GM23338 (cell line): ENCODE data around the gene TCEAL8. TPM values are rescaled to one million over a fixed set of nuclear protein-coding genes. Genes with fewer than 3 reads are reported as not detected.
"Not testable (repeated sequence)": the region's sequence is repeated elsewhere in the genome, so short reads cannot be mapped to it uniquely, and the experiment has no call there.

ENCODE experiments used
- ATAC-seq: fragments of 200-7000 bp; cut with Tn5 transposase; 3 replicates; pipeline ENCODE4 v1.9.1; 2020
- DNase-seq: peaks from one replicate; pipeline ENCODE4 v3.0.0-alpha.2; 2015; ENCODE audit warnings: low spot score
- H2AFZ ChIP-seq: fragments of 200-600 bp; sonication (generic); 2 replicates; pipeline ENCODE4 v1.8.0; 2016; ENCODE audit warnings: antibody characterized with exemption, mild to moderate bottlenecking, moderate library complexity
- H3F3A ChIP-seq: fragments of 200-600 bp; sonication (generic); replicated peaks from 2 replicates; pipeline ENCODE4 v1.8.0; 2017; ENCODE audit warnings: antibody characterized with exemption, mixed run types, low read depth
- H3K27ac ChIP-seq: fragments of 200-600 bp; sonication (generic); 2 replicates; pipeline ENCODE4 v1.6.1; 2016; ENCODE audit warnings: low read depth
- H3K27me3 ChIP-seq: fragments of 200-600 bp; sonication (generic); 2 replicates; pipeline ENCODE4 v1.8.0; 2016; ENCODE audit warnings: mild to moderate bottlenecking, mixed run types, moderate library complexity; ENCODE audit not compliant: insufficient read depth
- H3K36me3 ChIP-seq: fragments of 200-600 bp; sonication (generic); 2 replicates; pipeline ENCODE4 v1.8.0; 2016; ENCODE audit warnings: mild to moderate bottlenecking; ENCODE audit not compliant: insufficient read depth
- H3K4me1 ChIP-seq: fragments of 200-600 bp; sonication (generic); 2 replicates; pipeline ENCODE4 v1.8.0; 2016; ENCODE audit warnings: mild to moderate bottlenecking, moderate library complexity; ENCODE audit not compliant: insufficient read depth
- H3K4me2 ChIP-seq: fragments of 200-600 bp; sonication (generic); 2 replicates; pipeline ENCODE4 v1.7.1; 2017; ENCODE audit warnings: mixed run types
- H3K4me3 ChIP-seq: fragments of 200-600 bp; sonication (generic); 2 replicates; pipeline ENCODE4 v1.6.1; 2016; ENCODE audit warnings: mixed run types
- H3K79me2 ChIP-seq: fragments of 200-600 bp; sonication (generic); replicated peaks from 2 replicates; pipeline ENCODE4 v1.8.0; 2017; ENCODE audit warnings: mild to moderate bottlenecking; ENCODE audit not compliant: insufficient read depth
- H3K9me2 ChIP-seq: fragments of 200-600 bp; sonication (generic); 2 replicates; pipeline ENCODE4 v1.8.0; 2017; ENCODE audit not compliant: insufficient read depth
- H4K20me1 ChIP-seq: fragments of 200-600 bp; sonication (generic); replicated peaks from 2 replicates; pipeline ENCODE4 v1.8.0; 2017; ENCODE audit warnings: mild to moderate bottlenecking; ENCODE audit not compliant: insufficient read depth
- H3K27ac Mint-ChIP-seq: 2 replicates; pipeline ENCODE4 v1.8.0; 2020; ENCODE audit warnings: inconsistent platforms, mild to moderate bottlenecking, moderate library complexity, mixed read lengths
- H3K27me3 Mint-ChIP-seq: 3 replicates; pipeline ENCODE4 v1.8.0; 2022; ENCODE audit warnings: low read depth, mild to moderate bottlenecking, moderate library complexity, mixed read lengths, inconsistent platforms; ENCODE audit not compliant: insufficient read depth, poor library complexity
- H3K36me3 Mint-ChIP-seq: 3 replicates; pipeline ENCODE4 v1.8.0; 2021; ENCODE audit warnings: low read depth, mild to moderate bottlenecking, inconsistent platforms, moderate library complexity, mixed read lengths
- H3K4me1 Mint-ChIP-seq: 3 replicates; pipeline ENCODE4 v1.8.0; 2020; ENCODE audit warnings: mild to moderate bottlenecking, inconsistent platforms, mixed read lengths
- H3K4me3 Mint-ChIP-seq: 3 replicates; pipeline ENCODE4 v1.8.0; 2021; ENCODE audit warnings: moderate library complexity, mild to moderate bottlenecking, inconsistent platforms, mixed read lengths
- H3K9me3 Mint-ChIP-seq: 3 replicates; pipeline ENCODE4 v1.8.0; 2020; ENCODE audit warnings: moderate library complexity, mild to moderate bottlenecking, inconsistent platforms, mixed read lengths
- CTCF ChIP-seq, 2 experiments: fragments of 200-600 bp in 1 of 2; sonication (generic) in 1 of 2; conservative IDR thresholded peaks; 2 replicates each; pipeline versions ENCODE4 v1.5.1 to v1.6.1; 2016 to 2017; ENCODE audit warnings: antibody characterized with exemption in 2 of 2, low read depth in 2 of 2, mild to moderate bottlenecking in 2 of 2, moderate library complexity in 1 of 2
- JUNB ChIP-seq: IDR thresholded peaks from one replicate; pipeline ENCODE4 v1.6.1; 2016; ENCODE audit warnings: antibody characterized with exemption; ENCODE audit not compliant: unreplicated experiment
- ZNF462 ChIP-seq: fragments of 250-450 bp; sonication (Bioruptor Pico); IDR thresholded peaks from 2 replicates; pipeline ENCODE4 v1.5.0; 2020; ENCODE audit warnings: mild to moderate bottlenecking, moderate library complexity
- polyA plus RNA-seq: library from polyadenylated mRNA; unstranded; fragments of >200 nt; fragmentation: Nextera tagmentation; extraction: Ambion mirVana; gene quantifications from 2 replicates; pipeline ENCODE4 v1.2.1, GENCODE V29; 2016
- total RNA-seq: library from RNA; depleted of rRNA; stranded (reverse); fragments of >200 nt; shearing (Covaris generic); gene quantifications from 2 replicates; pipeline ENCODE4 v1.2.3, GENCODE V29; 2014
- TF ChIP-seq, protein P1 (sequence below): IDR thresholded peaks from 2 replicates; pipeline ENCODE4 v1.6.1; 2016; ENCODE audit warnings: antibody characterized with exemption
- TF ChIP-seq, protein P2 (sequence below): IDR thresholded peaks from one replicate; pipeline ENCODE4 v1.6.1; 2018; ENCODE audit warnings: antibody characterized with exemption; ENCODE audit not compliant: unreplicated experiment

Gene TCEAL8
- total and polyA plus RNA-seq, 2 experiments from 2014 or later = 105 to 168 TPM

DNA sequence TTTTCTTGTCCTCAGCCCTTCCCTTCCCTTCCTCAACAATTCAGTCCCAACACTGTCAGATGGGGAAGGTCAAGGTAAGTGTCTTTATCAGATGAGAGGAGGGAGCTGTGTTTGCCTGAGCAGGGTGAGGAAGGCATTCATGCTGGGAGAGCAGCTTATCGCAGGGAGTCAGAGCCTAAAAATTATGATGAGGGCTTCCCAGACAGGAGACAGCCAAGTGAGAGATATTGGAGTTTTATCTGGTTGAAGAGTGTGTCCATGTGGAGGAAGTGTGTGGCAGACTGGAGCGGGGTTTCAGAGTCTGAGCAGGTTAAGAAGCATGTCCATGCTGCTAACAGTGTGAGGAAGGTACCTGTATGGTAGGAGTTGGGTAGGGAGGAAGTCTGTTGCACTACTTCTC, 21.7 kb downstream of the TCEAL8 start (continued):
- TF ChIP-seq ZNF462 (CRISPR knock-in tag) = no peak
- TF ChIP-seq, protein P1, sequence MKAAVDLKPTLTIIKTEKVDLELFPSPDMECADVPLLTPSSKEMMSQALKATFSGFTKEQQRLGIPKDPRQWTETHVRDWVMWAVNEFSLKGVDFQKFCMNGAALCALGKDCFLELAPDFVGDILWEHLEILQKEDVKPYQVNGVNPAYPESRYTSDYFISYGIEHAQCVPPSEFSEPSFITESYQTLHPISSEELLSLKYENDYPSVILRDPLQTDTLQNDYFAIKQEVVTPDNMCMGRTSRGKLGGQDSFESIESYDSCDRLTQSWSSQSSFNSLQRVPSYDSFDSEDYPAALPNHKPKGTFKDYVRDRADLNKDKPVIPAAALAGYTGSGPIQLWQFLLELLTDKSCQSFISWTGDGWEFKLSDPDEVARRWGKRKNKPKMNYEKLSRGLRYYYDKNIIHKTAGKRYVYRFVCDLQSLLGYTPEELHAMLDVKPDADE = no peak
- TF ChIP-seq JUNB = no peak
- TF ChIP-seq, protein P2, sequence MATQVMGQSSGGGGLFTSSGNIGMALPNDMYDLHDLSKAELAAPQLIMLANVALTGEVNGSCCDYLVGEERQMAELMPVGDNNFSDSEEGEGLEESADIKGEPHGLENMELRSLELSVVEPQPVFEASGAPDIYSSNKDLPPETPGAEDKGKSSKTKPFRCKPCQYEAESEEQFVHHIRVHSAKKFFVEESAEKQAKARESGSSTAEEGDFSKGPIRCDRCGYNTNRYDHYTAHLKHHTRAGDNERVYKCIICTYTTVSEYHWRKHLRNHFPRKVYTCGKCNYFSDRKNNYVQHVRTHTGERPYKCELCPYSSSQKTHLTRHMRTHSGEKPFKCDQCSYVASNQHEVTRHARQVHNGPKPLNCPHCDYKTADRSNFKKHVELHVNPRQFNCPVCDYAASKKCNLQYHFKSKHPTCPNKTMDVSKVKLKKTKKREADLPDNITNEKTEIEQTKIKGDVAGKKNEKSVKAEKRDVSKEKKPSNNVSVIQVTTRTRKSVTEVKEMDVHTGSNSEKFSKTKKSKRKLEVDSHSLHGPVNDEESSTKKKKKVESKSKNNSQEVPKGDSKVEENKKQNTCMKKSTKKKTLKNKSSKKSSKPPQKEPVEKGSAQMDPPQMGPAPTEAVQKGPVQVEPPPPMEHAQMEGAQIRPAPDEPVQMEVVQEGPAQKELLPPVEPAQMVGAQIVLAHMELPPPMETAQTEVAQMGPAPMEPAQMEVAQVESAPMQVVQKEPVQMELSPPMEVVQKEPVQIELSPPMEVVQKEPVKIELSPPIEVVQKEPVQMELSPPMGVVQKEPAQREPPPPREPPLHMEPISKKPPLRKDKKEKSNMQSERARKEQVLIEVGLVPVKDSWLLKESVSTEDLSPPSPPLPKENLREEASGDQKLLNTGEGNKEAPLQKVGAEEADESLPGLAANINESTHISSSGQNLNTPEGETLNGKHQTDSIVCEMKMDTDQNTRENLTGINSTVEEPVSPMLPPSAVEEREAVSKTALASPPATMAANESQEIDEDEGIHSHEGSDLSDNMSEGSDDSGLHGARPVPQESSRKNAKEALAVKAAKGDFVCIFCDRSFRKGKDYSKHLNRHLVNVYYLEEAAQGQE = no peak
- TF ChIP-seq CTCF (conservative IDR thresholded peaks at IDR 0.05; ENCODE audit: low read depth in 2 of 2) = no peak

DNA sequence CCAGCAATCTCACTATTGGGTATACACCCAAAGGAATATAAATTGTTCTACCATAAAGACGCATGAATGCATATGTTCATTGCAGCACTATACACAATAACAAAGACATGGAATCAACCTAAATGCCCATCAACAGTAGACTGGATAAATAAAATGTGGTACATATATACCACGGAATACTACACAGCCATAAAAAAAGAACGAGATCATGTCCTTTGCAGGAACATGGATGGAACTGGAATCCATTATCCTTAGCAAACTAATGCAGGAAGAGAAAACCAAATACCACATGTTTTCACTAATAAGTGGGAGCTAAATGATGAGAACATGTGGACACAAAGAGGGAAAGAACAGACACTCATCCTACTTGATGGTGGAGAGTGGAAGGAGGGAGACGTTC, 29.0 kb downstream of the TCEAL8 start:
- DNase-seq, H3K4me3 Mint-ChIP-seq, H3K27me3 Mint-ChIP-seq: not testable (repeated sequence)

More for the DNA sequence above, 29.0 kb downstream of the TCEAL8 start:
- not testable (repeated sequence) for H3K36me3 ChIP-seq, H4K20me1 ChIP-seq, H3K9me3 Mint-ChIP-seq, H3K4me1 ChIP-seq, H3K9me2 ChIP-seq, H3K4me1 Mint-ChIP-seq, H3F3A ChIP-seq, H3K4me3 ChIP-seq, H2AFZ ChIP-seq, ATAC-seq, H3K27ac ChIP-seq, H3K4me2 ChIP-seq, H3K79me2 ChIP-seq, H3K27ac Mint-ChIP-seq, H3K36me3 Mint-ChIP-seq
- H3K27me3 ChIP-seq = peaks cover 17% of the 10 kb centered on the region
